HCT116 (cell line): ENCODE data around the gene LSM7. TPM values are rescaled to one million over a fixed set of nuclear protein-coding genes. Genes with fewer than 3 reads are reported as not detected.

Source experiments
- ATAC-seq: fragments of 200-7000 bp; cut with Tn5 transposase; 2 replicates; pipeline ENCODE4 v1.9.1; 2020; ENCODE audit warnings: mild to moderate bottlenecking, moderate library complexity
- BruUV-seq: library from RNA; stranded (reverse); fragments of 400-500 nt; replicated peaks from 2 replicates; lab custom pipeline; 2021; lab: Mats Ljungman, UMichigan
- CTCF ChIA-PET: fragments of 300-600 bp; sonication (Branson Sonifier 250); formaldehyde crosslinking; loops from one replicate; lab custom pipeline; 2021; ENCODE audit warnings: antibody characterized with exemption; lab: Charles Lee
- POLR2A ChIA-PET: fragments of 300-600, 350-600 bp; sonication (Branson Sonifier 250); formaldehyde crosslinking; loops from one replicate; lab custom pipeline; 2021; ENCODE audit warnings: antibody characterized with exemption; lab: Charles Lee
- RAD21 ChIA-PET, 2 experiments: fragments of 300-600 bp; sonication (Branson Sonifier 250); formaldehyde crosslinking; loops; one replicate each; lab custom pipeline; 2023; ENCODE audit warnings: low total read pairs in 2 of 2; ENCODE audit not compliant: uncharacterized antibody in 2 of 2, unreplicated experiment in 2 of 2, low non-redundant PET in 1 of 2; lab: Charles Lee
- DNase-seq: peaks from one replicate; pipeline ENCODE4 v3.0.0-alpha.2; 2010; ENCODE audit warnings: low read depth, low spot score
- H2AFZ ChIP-seq: fragments of 200-600 bp; shearing (Covaris generic), sonication (generic); 2 replicates; pipeline ENCODE4 v1.6.1; 2017; ENCODE audit warnings: low read depth, mixed run types, mixed read lengths, antibody characterized with exemption, low read length; ENCODE audit not compliant: poor library complexity, severe bottlenecking
- H3K27ac ChIP-seq: 2 replicates; pipeline ENCODE4 v1.5.1; 2012; ENCODE audit warnings: low read depth, low read length
- H3K27me3 ChIP-seq: fragments of 200-600 bp; sonication (generic); 2 replicates; pipeline ENCODE4 v1.6.1; 2016; ENCODE audit warnings: mixed run types, low read length, mixed read lengths; ENCODE audit not compliant: insufficient read depth
- H3K36me3 ChIP-seq, 2 experiments: fragments of 200-500 bp in 1 of 2; fragments of 200-600 bp in 1 of 2; sonication (Bioruptor generic) in 1 of 2; sonication (generic) in 1 of 2; 2 replicates each; pipeline versions ENCODE4 v1.5.1 to v1.6.1; 2014 to 2016; ENCODE audit warnings: low read length in 2 of 2, inconsistent platforms in 1 of 2, mixed read lengths in 1 of 2, mixed run types in 1 of 2; ENCODE audit not compliant: insufficient read depth in 2 of 2, control insufficient read depth in 1 of 2
- H3K4me1 ChIP-seq, 2 experiments: fragments of 200-600 bp in 1 of 2; sonication (generic) in 1 of 2; 2 replicates each; pipeline versions ENCODE4 v1.5.1 to v1.6.1; 2012 to 2017; ENCODE audit warnings: low read length in 2 of 2, inconsistent platforms in 1 of 2, mild to moderate bottlenecking in 1 of 2, mixed read lengths in 1 of 2, mixed run types in 1 of 2, moderate library complexity in 1 of 2; ENCODE audit not compliant: insufficient read depth in 2 of 2, control insufficient read depth in 1 of 2
- H3K4me2 ChIP-seq: fragments of 200-600 bp; sonication (generic); 2 replicates; pipeline ENCODE4 v1.6.1; 2017; ENCODE audit warnings: mixed run types, low read length, mixed read lengths
- H3K4me3 ChIP-seq, 2 experiments: fragments of 200-600 bp in 1 of 2; sonication (generic) in 1 of 2; replicated peaks in 1 of 2; 2 replicates each; pipeline ENCODE4 v1.5.1; 2011 to 2016; ENCODE audit warnings: low read length in 2 of 2, control low read depth in 1 of 2, low read depth in 1 of 2, mild to moderate bottlenecking in 1 of 2, mixed read lengths in 1 of 2, mixed run types in 1 of 2
- H3K79me2 ChIP-seq: fragments of 200-600 bp; sonication (generic); 2 replicates; pipeline ENCODE4 v1.6.1; 2017; ENCODE audit warnings: mild to moderate bottlenecking, mixed run types, low read length, moderate library complexity, mixed read lengths; ENCODE audit not compliant: insufficient read depth
- H3K9ac ChIP-seq: fragments of 200-600 bp; sonication (generic); 2 replicates; pipeline ENCODE4 v1.6.1; 2016; ENCODE audit warnings: low read length, mixed read lengths
- H3K9me2 ChIP-seq: fragments of 200-600 bp; sonication (generic), shearing (Covaris generic); 2 replicates; pipeline ENCODE4 v1.6.1; 2017; ENCODE audit warnings: mixed run types, mild to moderate bottlenecking, moderate library complexity; ENCODE audit not compliant: insufficient read depth
- H3K9me3 ChIP-seq, 2 experiments: fragments of 200-500 bp in 1 of 2; fragments of 200-600 bp in 1 of 2; sonication (Bioruptor generic) in 1 of 2; sonication (generic) in 1 of 2; 2 replicates each; pipeline ENCODE4 v1.6.1; 2014 to 2017; ENCODE audit warnings: low read length in 2 of 2, mixed read lengths in 2 of 2, inconsistent platforms in 1 of 2, low read depth in 1 of 2, mild to moderate bottlenecking in 1 of 2, mixed run types in 1 of 2, moderate library complexity in 1 of 2; ENCODE audit not compliant: control insufficient read depth in 1 of 2, insufficient read depth in 1 of 2
- H4K20me1 ChIP-seq: fragments of 200-600 bp; sonication (generic), shearing (Covaris generic); 2 replicates; pipeline ENCODE4 v1.6.1; 2017; ENCODE audit warnings: mixed run types, mild to moderate bottlenecking, moderate library complexity; ENCODE audit not compliant: insufficient read depth
- CBX3 ChIP-seq: IDR thresholded peaks from 2 replicates; pipeline ENCODE4 v1.6.1; 2012; ENCODE audit warnings: low read depth
- EGR1 ChIP-seq: IDR thresholded peaks from 2 replicates; pipeline ENCODE4 v1.6.1; 2012; ENCODE audit warnings: low read depth
- EZH2 ChIP-seq: fragments of 200-600 bp; sonication (generic); IDR thresholded peaks from 2 replicates; pipeline ENCODE4 v1.6.1; 2017; ENCODE audit warnings: antibody characterized with exemption, mixed run types
- EZH2phosphoT487 ChIP-seq: fragments of 200-600 bp; IDR thresholded peaks from 2 replicates; pipeline ENCODE4 v1.6.1; 2018; ENCODE audit warnings: antibody characterized with exemption, borderline replicate concordance
- JUND ChIP-seq: IDR thresholded peaks from 2 replicates; pipeline ENCODE4 v1.6.1; 2012
- POLR2AphosphoS5 ChIP-seq: IDR thresholded peaks from 2 replicates; pipeline ENCODE4 v1.6.1; 2011; ENCODE audit warnings: mild to moderate bottlenecking, low read depth, low read length, moderate library complexity
- RAD21 ChIP-seq: IDR thresholded peaks from 2 replicates; pipeline ENCODE4 v1.6.1; 2012; ENCODE audit warnings: low read depth, mild to moderate bottlenecking
- SP1 ChIP-seq: IDR thresholded peaks from 2 replicates; pipeline ENCODE4 v1.6.1; 2012; ENCODE audit warnings: low read depth
- intact Hi-C: fragments of 100-400 bp; cut with micrococcal nuclease; formaldehyde crosslinking; loops from 2 replicates; pipeline ENCODE4 v1.10.0; 2022
- total RNA-seq: library from RNA; stranded (reverse); gene quantifications from one replicate; pipeline ENCODE4 v1.2.1, GENCODE V29; 2021; ENCODE audit not compliant: unreplicated experiment
- TF ChIP-seq, protein P1 (sequence below): IDR thresholded peaks from 2 replicates; pipeline ENCODE4 v1.6.1; 2012

LSM7 gene
- total RNA-seq, 1 experiment from 2014 or later: 190 TPM

DNA sequence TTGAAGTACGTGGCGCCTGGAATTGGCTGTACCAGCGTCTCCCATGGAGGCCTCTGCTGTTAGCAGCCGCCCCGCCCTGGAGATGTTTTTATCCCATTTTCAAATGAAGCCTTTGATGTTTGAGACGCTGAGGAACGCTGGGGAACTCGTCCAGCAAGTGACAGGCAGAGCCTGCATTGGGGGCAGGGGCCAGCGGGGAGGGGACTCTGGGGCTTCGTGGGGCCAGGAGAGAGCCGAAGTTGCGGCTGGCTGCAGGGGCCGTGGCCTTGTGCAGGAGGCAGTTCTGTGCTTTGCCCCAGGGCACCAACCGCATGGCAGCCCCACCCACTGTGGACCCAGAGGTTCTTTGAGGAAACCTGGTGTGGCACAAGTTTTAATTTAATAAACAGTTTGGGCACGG lies 13.6 kb upstream of the LSM7 start:
- ATAC-seq (no peak), DNase-seq (no peak)
- Histone ChIP-seq H3K27ac (no peak overlapping the region), H3K9me2 (no peaks in the 10 kb centered on the region), H3K9ac (no peak overlapping the region), H3K9me3 (no peaks in the 10 kb centered on the region), H2AFZ (no peak overlapping the region)
- RAD21 ChIA-PET: no interaction called here
- no TSS peak for BruUV-seq
- intact Hi-C loops: no loop called here
- CTCF ChIA-PET: no interaction called here
- TF ChIP-seq SP1 (no peak), EZH2 (no peak), CBX3 (no peak)
- TF ChIP-seq, all 23 proteins: peak for 0
- no peak overlapping the region for H3K4me3 ChIP-seq
- no peak overlapping the region for H3K4me2 ChIP-seq
- POLR2A ChIA-PET: no interaction called here
- peaks cover 5 to 8% of the 10 kb centered on the region in 2 experiments; a peak in 3 of 4 replicates for H3K4me1 ChIP-seq
- H4K20me1 ChIP-seq: no peaks in the 10 kb centered on the region
- no peaks in the 10 kb centered on the region for H3K27me3 ChIP-seq
- no peaks in the 10 kb centered on the region for H3K36me3 ChIP-seq
- H3K79me2 ChIP-seq: peaks cover 5% of the 10 kb centered on the region; the same call in 1 of the 2 replicates

DNA sequence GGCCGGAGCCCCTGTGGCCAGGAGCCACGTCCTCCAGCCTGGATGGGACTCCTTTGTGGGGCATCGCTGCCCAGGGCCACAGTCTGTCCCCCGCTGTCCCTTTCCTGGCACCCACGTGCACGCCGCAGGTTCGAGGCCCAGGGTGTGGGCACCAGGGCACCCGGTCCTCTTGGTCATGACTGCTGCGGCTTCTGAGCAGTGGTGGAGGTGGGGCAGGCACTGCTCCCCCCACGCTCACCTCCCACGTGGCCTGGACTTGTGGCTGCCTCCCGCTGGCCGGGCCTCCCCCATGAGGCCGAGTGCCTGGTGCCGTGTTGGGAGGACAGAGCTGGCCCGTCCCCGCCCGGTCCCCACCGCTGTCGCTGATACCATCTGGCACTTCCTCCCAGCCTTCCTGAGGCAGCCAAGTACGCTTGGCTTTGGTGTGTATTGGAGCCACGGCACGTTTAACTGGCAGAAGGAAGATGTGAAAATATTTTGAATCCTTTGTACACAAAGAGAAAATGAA lies 12.9 kb upstream of the LSM7 start:
- peaks cover 0 to 2% of the 10 kb centered on the region in 2 experiments; a peak in 1 of 4 replicates for H3K9me3 ChIP-seq
- TF ChIP-seq EZH2phosphoT487: no peak
- no peak for TF ChIP-seq EGR1
- no peak for TF ChIP-seq JUND
- TF ChIP-seq EZH2: no peak
- no peak for TF ChIP-seq POLR2AphosphoS5
- TF ChIP-seq, protein P1, sequence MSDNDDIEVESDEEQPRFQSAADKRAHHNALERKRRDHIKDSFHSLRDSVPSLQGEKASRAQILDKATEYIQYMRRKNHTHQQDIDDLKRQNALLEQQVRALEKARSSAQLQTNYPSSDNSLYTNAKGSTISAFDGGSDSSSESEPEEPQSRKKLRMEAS: no peak
- TF ChIP-seq RAD21: no peak
- no peak overlapping the region for H3K27ac ChIP-seq
- ChIA-PET RAD21 (no interaction called here), CTCF (no interaction called here), POLR2A (no interaction called here)
- no peak overlapping the region for H3K9ac ChIP-seq
- H2AFZ ChIP-seq: no peak overlapping the region
- no TSS peak for BruUV-seq
- DNase-seq (no peak), ATAC-seq (no peak)
- no peaks in the 10 kb centered on the region for H4K20me1 ChIP-seq
- no peaks in the 10 kb centered on the region for H3K9me2 ChIP-seq
- no peaks in the 10 kb centered on the region for H3K36me3 ChIP-seq
- no peak overlapping the region for H3K4me3 ChIP-seq
- H3K4me1 ChIP-seq: peaks cover 5 to 8% of the 10 kb centered on the region in 2 experiments; a peak in 3 of 4 replicates
- H3K79me2 ChIP-seq: peaks cover 12% of the 10 kb centered on the region; the same call in 1 of the 2 replicates
- H3K27me3 ChIP-seq: no peaks in the 10 kb centered on the region
- intact Hi-C loops: no loop called here
- no peak overlapping the region for H3K4me2 ChIP-seq
